IMR-90 (cell line): ENCODE results near the gene IGFBP1. TPM values are rescaled to one million over a fixed set of nuclear protein-coding genes. Genes with fewer than 3 reads are reported as not detected.

Source experiments
- ATAC-seq: fragments of 200-7000 bp; cut with Tn5 transposase; 2 replicates; pipeline ENCODE4 v1.9.1; 2020; ENCODE audit warnings: low read depth, mild to moderate bottlenecking, moderate library complexity
- BruUV-seq: library from RNA; stranded (reverse); fragments of 400-500 nt; replicated peaks from 2 replicates; lab custom pipeline; 2021; lab: Mats Ljungman, UMichigan
- CTCF ChIA-PET: fragments of 300-600 bp; formaldehyde crosslinking; extraction: SDS; loops from one replicate; lab custom pipeline; 2021; ENCODE audit warnings: antibody characterized with exemption; lab: Yijun Ruan, JAX
- POLR2A ChIA-PET: fragments of 300-600 bp; sonication (Branson Sonifier 250); formaldehyde crosslinking; loops from one replicate; lab custom pipeline; 2022; ENCODE audit warnings: antibody characterized with exemption; ENCODE audit not compliant: unreplicated experiment; lab: Charles Lee
- DNase-seq: peaks from one replicate; pipeline ENCODE4 v3.0.0; 2013
- H2AFZ ChIP-seq: replicated peaks from 2 replicates; pipeline ENCODE3; 2013; ENCODE audit warnings: low read length, mild to moderate bottlenecking; ENCODE audit not compliant: poor library complexity
- H2AK5ac ChIP-seq: 2 replicates; pipeline ENCODE4 v1.6.1; 2013; ENCODE audit warnings: low read depth, low read length, inconsistent platforms
- H2AK9ac ChIP-seq: replicated peaks from 2 replicates; pipeline ENCODE3; 2013; ENCODE audit warnings: mild to moderate bottlenecking, low read depth, low read length, moderate library complexity; ENCODE audit not compliant: poor library complexity
- H2BK120ac ChIP-seq: 2 replicates; pipeline ENCODE4 v1.6.1; 2013; ENCODE audit warnings: low read depth, low read length, inconsistent platforms
- H2BK15ac ChIP-seq: 3 replicates; pipeline ENCODE4 v1.6.1; 2013; ENCODE audit warnings: low read depth, low read length, inconsistent platforms
- H2BK20ac ChIP-seq: 2 replicates; pipeline ENCODE4 v1.6.1; 2013; ENCODE audit warnings: low read depth, mild to moderate bottlenecking, inconsistent platforms, low read length, moderate library complexity
- H2BK5ac ChIP-seq: 2 replicates; pipeline ENCODE4 v1.6.1; 2013; ENCODE audit warnings: mild to moderate bottlenecking, low read depth, low read length, inconsistent platforms; ENCODE audit not compliant: poor library complexity, severe bottlenecking
- H3K14ac ChIP-seq: replicated peaks from 2 replicates; pipeline ENCODE4 v1.6.1; 2013; ENCODE audit warnings: low read depth, low read length, inconsistent platforms
- H3K18ac ChIP-seq: 2 replicates; pipeline ENCODE4 v1.6.1; 2013; ENCODE audit warnings: low read depth, low read length, control low read depth
- H3K23ac ChIP-seq: 2 replicates; pipeline ENCODE4 v1.6.1; 2013; ENCODE audit warnings: low read depth, low read length, inconsistent platforms
- H3K27ac ChIP-seq: 2 replicates; pipeline ENCODE4 v1.5.1; 2013; ENCODE audit warnings: mild to moderate bottlenecking, control low read depth, low read length; ENCODE audit not compliant: insufficient read depth
- H3K27me3 ChIP-seq: 2 replicates; pipeline ENCODE4 v1.6.1; 2013; ENCODE audit warnings: low read length; ENCODE audit not compliant: control insufficient read depth, insufficient read depth
- H3K36me3 ChIP-seq: 2 replicates; pipeline ENCODE4 v1.6.1; 2013; ENCODE audit warnings: low read length, mixed read lengths; ENCODE audit not compliant: control insufficient read depth, insufficient read depth
- H3K4ac ChIP-seq: 2 replicates; pipeline ENCODE4 v1.6.1; 2013; ENCODE audit warnings: low read depth, low read length, inconsistent platforms
- H3K4me1 ChIP-seq: 2 replicates; pipeline ENCODE4 v1.6.1; 2013; ENCODE audit warnings: low read length, mixed read lengths; ENCODE audit not compliant: control insufficient read depth, insufficient read depth
- H3K4me2 ChIP-seq: 2 replicates; pipeline ENCODE4 v1.6.1; 2013; ENCODE audit warnings: low read depth, mild to moderate bottlenecking, control low read depth, low read length, moderate library complexity
- H3K4me3 ChIP-seq: 2 replicates; pipeline ENCODE4 v1.5.1; 2013; ENCODE audit warnings: low read depth, mild to moderate bottlenecking, control low read depth, low read length, moderate library complexity; ENCODE audit not compliant: insufficient read depth
- H3K56ac ChIP-seq: 2 replicates; pipeline ENCODE4 v1.6.1; 2013; ENCODE audit warnings: low read length, inconsistent platforms; ENCODE audit not compliant: insufficient read depth; ENCODE audit errors: extremely low read depth
- H3K79me1 ChIP-seq, 2 experiments: 2 replicates each; pipeline ENCODE4 v1.6.1; 2013; ENCODE audit warnings: low read length in 2 of 2, inconsistent platforms in 1 of 2, low read depth in 1 of 2
- H3K9ac ChIP-seq: 2 replicates; pipeline ENCODE4 v1.6.1; 2013; ENCODE audit warnings: low read depth, low read length, control low read depth
- H3K9me1 ChIP-seq: 2 replicates; pipeline ENCODE4 v1.6.1; 2013; ENCODE audit warnings: low read length, inconsistent platforms; ENCODE audit not compliant: insufficient read depth
- H3K9me3 ChIP-seq: 2 replicates; pipeline ENCODE4 v1.6.1; 2013; ENCODE audit warnings: low read length; ENCODE audit not compliant: control insufficient read depth, insufficient read depth
- H4K20me1 ChIP-seq: 2 replicates; pipeline ENCODE4 v1.6.1; 2013; ENCODE audit warnings: low read length, inconsistent platforms; ENCODE audit not compliant: insufficient read depth
- H4K5ac ChIP-seq: 2 replicates; pipeline ENCODE4 v1.6.1; 2013; ENCODE audit warnings: mild to moderate bottlenecking, low read depth, low read length, control low read depth
- H4K8ac ChIP-seq, 2 experiments: 2 replicates each; pipeline ENCODE4 v1.6.1; 2013; ENCODE audit warnings: low read depth in 2 of 2, low read length in 2 of 2, control low read depth in 1 of 2, inconsistent platforms in 1 of 2
- H4K91ac ChIP-seq: 2 replicates; pipeline ENCODE4 v1.6.1; 2013; ENCODE audit warnings: low read depth, low read length, inconsistent platforms; ENCODE audit not compliant: insufficient read depth
- BHLHE40 ChIP-seq: fragments of 150-350 bp; IDR thresholded peaks from 2 replicates; pipeline ENCODE4 v1.6.1; 2016; ENCODE audit warnings: mild to moderate bottlenecking, low read depth, low read length
- MAFK ChIP-seq: IDR thresholded peaks from 2 replicates; pipeline ENCODE4 v1.6.1; 2012; ENCODE audit warnings: low read depth, low read length, improper control_type of control experiment
- MAZ ChIP-seq: IDR thresholded peaks from 2 replicates; pipeline ENCODE4 v1.6.1; 2012; ENCODE audit warnings: low read depth, mild to moderate bottlenecking, low read length, improper control_type of control experiment, moderate library complexity, borderline replicate concordance
- MXI1 ChIP-seq: IDR thresholded peaks from 2 replicates; pipeline ENCODE4 v1.6.1; 2012; ENCODE audit warnings: low read depth, mild to moderate bottlenecking, low read length, moderate library complexity, borderline replicate concordance
- NFE2L2 ChIP-seq: fragments of 150-350 bp; IDR thresholded peaks from 2 replicates; pipeline ENCODE4 v1.6.1; 2016; ENCODE audit warnings: low read depth, mild to moderate bottlenecking, low read length
- RCOR1 ChIP-seq: IDR thresholded peaks from 2 replicates; pipeline ENCODE4 v1.6.1; 2012; ENCODE audit warnings: mild to moderate bottlenecking, low read length, improper control_type of control experiment; ENCODE audit not compliant: insufficient replicate concordance
- WGBS, 2 experiments: methylation state at CpG; one replicate each; pipeline versions ENCODE4 v1.1.5 to v1.1.7; 2013; ENCODE audit warnings: missing lambda C conversion rate in 2 of 2; ENCODE audit not compliant: insufficient read length in 1 of 2; ENCODE audit errors: extremely low coverage in 2 of 2; 5-methylcytosine and 5-hydroxymethylcytosine counted together
- dilution Hi-C: fragments of 300-500 bp; cut with HindIII; formaldehyde crosslinking; loops from one replicate; pipeline ENCODE4 v1.14.3; 2018; ENCODE audit warnings: low sequenced_read_pairs; ENCODE audit not compliant: unreplicated experiment
- in situ Hi-C: fragments of 300-500 bp; cut with MboI; formaldehyde crosslinking; loops from 3 replicates; pipeline ENCODE4 v1.14.3; 2019; ENCODE audit warnings: low sequenced_read_pairs, inconsistent platforms, mixed read lengths
- intact Hi-C: fragments of 100-400 bp; cut with micrococcal nuclease; formaldehyde crosslinking; loops from 2 replicates; pipeline ENCODE4 v1.10.0; 2022
- polyA plus RNA-seq, 3 experiments: library from polyadenylated mRNA; depleted of rRNA; stranded (reverse); fragments of >200 nt; gene quantifications; 2 replicates each; pipeline ENCODE4 v1.2.3, GENCODE V29; 2012; ENCODE audit warnings: low replicate concordance in 1 of 3
- total RNA-seq: library from RNA; depleted of rRNA; stranded (reverse); fragments of >200 nt; gene quantifications from 2 replicates; pipeline ENCODE4 v1.2.3, GENCODE V29; 2012

IGFBP1 gene
- total and polyA plus RNA-seq, 2 of the 4 experiments (the other 2 are of a cell fraction) = not detected

GRCh38 chr7:45880433-45880860 is 7.8 kb upstream of the IGFBP1 start:
- no peak overlapping the region for H4K5ac ChIP-seq
- H3K4me3 ChIP-seq = no peak overlapping the region
- ChIA-PET POLR2A (no interaction called here), CTCF (no interaction called here)
- H3K27me3 ChIP-seq = no peaks in the 10 kb centered on the region; the same call in 1 of the 2 replicates
- no peak overlapping the region for H3K56ac ChIP-seq
- no peaks in the 10 kb centered on the region for H4K20me1 ChIP-seq
- ATAC-seq (no peak), DNase-seq (no peak)
- no peak overlapping the region for H4K91ac ChIP-seq
- no peak overlapping the region for H3K4ac ChIP-seq
- no peak overlapping the region for H4K8ac ChIP-seq
- no peak overlapping the region; the same call in 1 of the 2 replicates for H2BK20ac ChIP-seq
- no peak overlapping the region for H3K27ac ChIP-seq
- H2BK15ac ChIP-seq = no peak overlapping the region; the same call in 2 of the 3 replicates
- H3K36me3 ChIP-seq = no peaks in the 10 kb centered on the region
- no peak for TF ChIP-seq RCOR1
- TF ChIP-seq MAFK = no peak
- no peak for TF ChIP-seq NFE2L2
- TF ChIP-seq BHLHE40 = no peak
- no peak for TF ChIP-seq MXI1
- TF ChIP-seq MAZ = no peak
- H3K23ac ChIP-seq = no peak overlapping the region
- no peaks in the 10 kb centered on the region for H3K79me1 ChIP-seq
- H3K9me1 ChIP-seq = peaks cover 20% of the 10 kb centered on the region
- H2AK9ac ChIP-seq = no peak overlapping the region
- peak overlapping the region; percentile 54 for H2AK5ac ChIP-seq
- dilution Hi-C loops (no loop called here), in situ Hi-C loops (no loop called here), intact Hi-C loops (no loop called here)
- WGBS, 2 experiments = no CpG with 5 or more reads among the region's 7 CpGs
- no peak overlapping the region for H2BK120ac ChIP-seq
- no peak overlapping the region for H3K14ac ChIP-seq
- no peak overlapping the region for H3K9ac ChIP-seq
- H3K4me2 ChIP-seq = no peak overlapping the region
- peaks cover 3% of the 10 kb centered on the region for H3K9me3 ChIP-seq
- no peak overlapping the region for H2AFZ ChIP-seq
- no peak overlapping the region for H2BK5ac ChIP-seq
- BruUV-seq = no TSS peak
- no peak overlapping the region for H3K18ac ChIP-seq
- peaks cover 5% of the 10 kb centered on the region for H3K4me1 ChIP-seq
